Measurements from ENCODE around the gene SPTBN4. TPM values are rescaled to one million over a fixed set of nuclear protein-coding genes. Genes with fewer than 3 reads are reported as not detected.
"Not testable (repeated sequence)": the region's sequence is repeated elsewhere in the genome, so short reads cannot be mapped to it uniquely, and the experiment has no call there.

SPTBN4 gene
- total and polyA plus RNA-seq, 2 donors = 1.7 to 3.8 TPM

- peaks cover 5% of the 10 kb centered on the region for H3K36me3 ChIP-seq (ENCODE audit: insufficient read depth)
- H3K27ac ChIP-seq (ENCODE audit: low read depth) = peak overlapping the region; percentile 76
- H3K4me3 ChIP-seq (ENCODE audit: low read depth, low read length) = peak overlapping the region; percentile 82
- DNase-seq (ENCODE audit: extremely low spot score) = no peak
- H3K4me1 ChIP-seq (ENCODE audit: insufficient read depth) = no peaks in the 10 kb centered on the region
- 16% methylated on average over 18 of the region's 18 CpGs for WGBS
These were observed 21.9 kb upstream of the SPTBN4 start for GRCh38 chr19:40444825-40445312.

GRCh38 chr19:40445780-40446262 lies 21.0 kb upstream of the SPTBN4 start:
- Histone ChIP-seq H3K4me3 (ENCODE audit: low read depth, low read length) (no peak overlapping the region), H3K27ac (ENCODE audit: low read depth) (no peak overlapping the region), H3K4me1 (ENCODE audit: insufficient read depth) (no peaks in the 10 kb centered on the region), H3K36me3 (ENCODE audit: insufficient read depth) (peaks cover 4% of the 10 kb centered on the region)
- 55% methylated on average over 9 of the region's 9 CpGs for WGBS
- DNase-seq (ENCODE audit: extremely low spot score) = no peak

GRCh38 chr19:40446263-40446784 lies 20.5 kb upstream of the SPTBN4 start:
- no peak for DNase-seq (ENCODE audit: extremely low spot score)
- Histone ChIP-seq H3K36me3 (ENCODE audit: insufficient read depth) (no peaks in the 10 kb centered on the region), H3K4me1 (ENCODE audit: insufficient read depth) (no peaks in the 10 kb centered on the region), H3K27ac (ENCODE audit: low read depth) (no peak overlapping the region), H3K4me3 (ENCODE audit: low read depth, low read length) (no peak overlapping the region)
- 80% methylated on average over 8 of the region's 8 CpGs for WGBS

DNA sequence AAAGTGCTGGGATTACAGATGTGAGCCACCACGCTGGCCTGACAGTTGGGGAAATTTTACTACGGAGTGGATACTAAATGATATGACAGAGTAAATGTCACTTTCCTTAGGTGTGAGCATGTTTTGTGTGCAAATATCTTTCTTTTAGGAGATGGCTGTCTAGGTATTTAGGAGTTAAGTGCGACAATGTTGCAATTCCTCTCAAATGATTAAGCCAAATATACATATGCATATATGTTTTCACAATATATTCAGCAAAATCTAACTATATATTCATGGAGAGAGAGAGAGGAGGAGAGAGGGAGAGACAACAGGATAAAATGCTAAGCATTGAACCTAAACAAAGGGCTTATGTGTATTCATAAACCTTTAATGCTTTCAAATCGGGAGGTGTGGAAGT lies 17.3 kb upstream of the SPTBN4 start:
- WGBS = 88% methylated on average over 4 of the region's 4 CpGs
- Histone ChIP-seq H3K36me3 (ENCODE audit: insufficient read depth) (no peaks in the 10 kb centered on the region), H3K4me3 (ENCODE audit: low read depth, low read length) (no peak overlapping the region), H3K4me1 (ENCODE audit: insufficient read depth) (no peaks in the 10 kb centered on the region), H3K27ac (ENCODE audit: low read depth) (no peak overlapping the region)
- no peak for DNase-seq (ENCODE audit: extremely low spot score)

- H3K4me3 ChIP-seq (ENCODE audit: low read depth, low read length) = no peak overlapping the region
- no peaks in the 10 kb centered on the region for H3K4me1 ChIP-seq (ENCODE audit: insufficient read depth)
- WGBS = 95% methylated on average over 4 of the region's 4 CpGs
- no peaks in the 10 kb centered on the region for H3K36me3 ChIP-seq (ENCODE audit: insufficient read depth)
- no peak overlapping the region for H3K27ac ChIP-seq (ENCODE audit: low read depth)
- DNase-seq (ENCODE audit: extremely low spot score) = no peak
These were observed 16.1 kb upstream of the SPTBN4 start for GRCh38 chr19:40450664-40451063.

GRCh38 chr19:40452016-40452415 lies 14.8 kb upstream of the SPTBN4 start:
- H3K36me3 ChIP-seq (ENCODE audit: insufficient read depth) = no peaks in the 10 kb centered on the region

DNA sequence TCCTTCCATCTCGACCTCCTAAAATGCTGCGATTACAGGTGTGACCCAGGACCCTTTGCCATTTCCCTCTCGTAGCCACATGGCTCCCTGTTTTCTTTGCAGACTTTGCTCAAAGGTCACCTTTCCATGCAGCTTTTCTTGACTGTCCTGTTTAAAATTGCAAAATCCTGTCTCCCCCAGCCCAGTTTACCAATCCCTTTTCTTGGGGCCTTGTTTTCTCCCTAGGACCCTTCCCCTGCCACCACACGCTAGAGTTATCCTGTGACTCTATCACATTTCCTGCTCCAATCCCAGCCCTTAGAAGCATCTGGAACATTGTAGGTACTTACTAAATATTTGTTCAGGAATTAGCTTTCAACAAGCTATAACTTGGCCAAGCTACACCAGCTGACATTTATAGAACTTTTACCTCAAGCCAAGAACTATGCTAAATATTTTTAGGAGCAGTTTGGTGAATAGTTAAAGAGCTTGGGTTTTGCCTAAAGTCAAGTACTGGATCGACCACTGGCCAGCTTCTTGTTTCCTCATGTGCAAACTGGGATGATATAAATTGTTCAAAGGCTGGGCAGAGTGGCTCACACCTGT lies 13.6 kb upstream of the SPTBN4 start:
- no peak overlapping the region for H3K4me3 ChIP-seq (ENCODE audit: low read depth, low read length)
- H3K4me1 ChIP-seq (ENCODE audit: insufficient read depth) = no peaks in the 10 kb centered on the region
- no peak for DNase-seq (ENCODE audit: extremely low spot score)
- no peaks in the 10 kb centered on the region for H3K36me3 ChIP-seq (ENCODE audit: insufficient read depth)
- no peak overlapping the region for H3K27ac ChIP-seq (ENCODE audit: low read depth)
- WGBS = 65% methylated on average over 5 of the region's 5 CpGs

More at GRCh38 chr19:40452016-40452415, 14.8 kb upstream of the SPTBN4 start:
- no peak for DNase-seq (ENCODE audit: extremely low spot score)
- Histone ChIP-seq H3K4me1 (ENCODE audit: insufficient read depth) (no peaks in the 10 kb centered on the region), H3K27ac (ENCODE audit: low read depth) (no peak overlapping the region), H3K4me3 (ENCODE audit: low read depth, low read length) (no peak overlapping the region)
- 68% methylated on average over 5 of the region's 5 CpGs for WGBS

DNA sequence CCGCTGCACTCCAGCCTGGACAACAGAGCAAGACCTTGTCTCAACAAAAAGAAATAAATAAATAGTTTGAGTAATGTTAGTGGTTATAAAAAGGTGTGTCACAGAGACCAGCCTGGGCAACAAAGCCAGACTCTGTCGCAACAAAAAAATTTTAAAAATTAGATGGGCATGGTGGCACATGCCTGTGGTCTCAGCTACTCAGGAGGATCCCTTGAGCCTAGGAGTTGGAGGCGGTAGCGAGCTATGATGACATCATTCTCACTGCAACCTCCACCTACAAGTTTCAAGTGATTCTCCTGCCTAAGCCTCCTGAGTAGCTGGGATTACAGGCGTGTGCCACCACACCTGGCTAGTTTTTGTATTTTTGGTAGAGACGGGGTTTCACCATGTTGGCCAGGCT lies 12.9 kb upstream of the SPTBN4 start:
- H3K36me3 ChIP-seq (ENCODE audit: insufficient read depth); DNase-seq (ENCODE audit: extremely low spot score); H3K4me1 ChIP-seq (ENCODE audit: insufficient read depth); H3K4me3 ChIP-seq (ENCODE audit: low read depth, low read length); H3K27ac ChIP-seq (ENCODE audit: low read depth): not testable (repeated sequence)
- 94% methylated on average over 6 of the region's 6 CpGs for WGBS

GRCh38 chr19:40457048-40457447 lies 9.8 kb upstream of the SPTBN4 start:
- Histone ChIP-seq H3K4me3 (ENCODE audit: low read depth, low read length) (no peak overlapping the region), H3K27ac (ENCODE audit: low read depth) (no peak overlapping the region), H3K36me3 (ENCODE audit: insufficient read depth) (no peaks in the 10 kb centered on the region), H3K4me1 (ENCODE audit: insufficient read depth) (no peaks in the 10 kb centered on the region)
- no peak for DNase-seq (ENCODE audit: extremely low spot score)
- WGBS = 94% methylated on average over 5 of the region's 5 CpGs

GRCh38 chr19:40457953-40458596 lies 8.7 kb upstream of the SPTBN4 start:
- H3K4me3 ChIP-seq (ENCODE audit: low read depth, low read length) = no peak overlapping the region
- H3K36me3 ChIP-seq (ENCODE audit: insufficient read depth) = no peaks in the 10 kb centered on the region
- DNase-seq (ENCODE audit: extremely low spot score) = no peak
- H3K27ac ChIP-seq (ENCODE audit: low read depth) = no peak overlapping the region
- H3K4me1 ChIP-seq (ENCODE audit: insufficient read depth) = no peaks in the 10 kb centered on the region
- 89% methylated on average over 27 of the region's 27 CpGs for WGBS

GRCh38 chr19:40458597-40458974 lies 8.2 kb upstream of the SPTBN4 start:
- DNase-seq (ENCODE audit: extremely low spot score) = no peak
- whole genome bisulfite sequencing = 98% methylated on average over 3 of the region's 3 CpGs
- no peak overlapping the region for H3K27ac ChIP-seq (ENCODE audit: low read depth)
- no peak overlapping the region for H3K4me3 ChIP-seq (ENCODE audit: low read depth, low read length)
- no peaks in the 10 kb centered on the region for H3K4me1 ChIP-seq (ENCODE audit: insufficient read depth)
- H3K36me3 ChIP-seq (ENCODE audit: insufficient read depth) = no peaks in the 10 kb centered on the region

- Histone ChIP-seq H3K4me1 (ENCODE audit: insufficient read depth) (no peaks in the 10 kb centered on the region), H3K27ac (ENCODE audit: low read depth) (no peak overlapping the region), H3K4me3 (ENCODE audit: low read depth, low read length) (no peak overlapping the region), H3K36me3 (ENCODE audit: insufficient read depth) (no peaks in the 10 kb centered on the region)
- 90% methylated on average over 3 of the region's 3 CpGs for WGBS
- DNase-seq (ENCODE audit: extremely low spot score) = no peak
These were observed 6.6 kb upstream of the SPTBN4 start for GRCh38 chr19:40460185-40460584.

DNA sequence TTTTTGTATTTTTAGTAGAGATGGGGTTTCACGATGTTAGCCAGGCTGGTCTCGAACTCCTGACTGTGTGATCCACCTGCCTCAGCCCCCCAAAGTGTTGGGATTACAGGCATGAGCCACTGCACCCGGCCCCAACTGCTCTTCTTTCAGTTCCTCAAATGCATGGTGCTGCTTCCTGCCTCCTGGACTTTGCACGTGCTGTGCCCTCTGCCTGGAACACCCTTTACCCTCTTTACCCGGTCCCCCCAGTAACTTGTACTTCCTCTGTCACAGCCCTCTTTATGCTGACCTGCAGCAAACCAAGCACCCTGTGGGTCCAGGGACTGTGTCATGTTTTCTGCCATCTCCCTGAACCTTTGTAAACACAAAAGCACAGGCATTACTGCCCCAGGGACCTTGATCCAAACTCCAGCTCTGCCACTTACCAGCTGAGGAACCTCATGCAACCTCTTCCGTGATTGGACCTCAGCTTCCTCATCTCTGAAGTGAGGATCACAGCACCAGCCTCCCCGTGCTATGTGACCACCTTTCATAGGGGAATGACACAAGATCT lies 5.1 kb upstream of the SPTBN4 start:
- no peak overlapping the region for H3K27ac ChIP-seq (ENCODE audit: low read depth)
- no peaks in the 10 kb centered on the region for H3K36me3 ChIP-seq (ENCODE audit: insufficient read depth)
- no peak for DNase-seq (ENCODE audit: extremely low spot score)
- no peak overlapping the region for H3K4me3 ChIP-seq (ENCODE audit: low read depth, low read length)
- 81% methylated on average over 7 of the region's 7 CpGs for WGBS
- no peaks in the 10 kb centered on the region for H3K4me1 ChIP-seq (ENCODE audit: insufficient read depth)

- H3K36me3 ChIP-seq (ENCODE audit: insufficient read depth); H3K4me1 ChIP-seq (ENCODE audit: insufficient read depth); DNase-seq (ENCODE audit: extremely low spot score); H3K4me3 ChIP-seq (ENCODE audit: low read depth, low read length); H3K27ac ChIP-seq (ENCODE audit: low read depth): not testable (repeated sequence)
- WGBS = 85% methylated on average over 12 of the region's 12 CpGs
These were observed 3.2 kb upstream of the SPTBN4 start for GRCh38 chr19:40463587-40464037.

Data from urinary bladder (tissue), 4 donors.